Globus pallidus (tissue), 1 donor: ENCODE results near the gene PRKCZ.

ENCODE experiments used
- DNase-seq: peaks from one replicate; pipeline ENCODE4 v3.0.0-alpha.2; 2015; ENCODE audit warnings: low spot score

Gene PRKCZ

GRCh38 chr1:2061065-2061778 lies 11.0 kb downstream of the PRKCZ start:
- DNase-seq: no peak

GRCh38 chr1:2065699-2066098 lies 15.5 kb downstream of the PRKCZ start:
- no peak for DNase-seq

- no peak for DNase-seq
Measured at GRCh38 chr1:2067393-2067792, 17.2 kb downstream of the PRKCZ start.

- DNase-seq: no peak
Measured at GRCh38 chr1:2067981-2068380, 17.8 kb downstream of the PRKCZ start.

- no peak for DNase-seq
Measured at GRCh38 chr1:2068951-2069350, 18.7 kb downstream of the PRKCZ start.

GRCh38 chr1:2070016-2070415 lies 19.8 kb downstream of the PRKCZ start:
- no peak for DNase-seq

- no peak for DNase-seq
Measured at GRCh38 chr1:2070800-2071530, 20.8 kb downstream of the PRKCZ start.

- DNase-seq: no peak
Measured at GRCh38 chr1:2072109-2072806, 22.0 kb downstream of the PRKCZ start.

GRCh38 chr1:2072891-2073290 lies 22.7 kb downstream of the PRKCZ start:
- DNase-seq: no peak

- DNase-seq: peak; percentile 88
Measured at GRCh38 chr1:2073382-2074230, 23.4 kb downstream of the PRKCZ start.

- DNase-seq: no peak
Measured at GRCh38 chr1:2074396-2074795, 24.2 kb downstream of the PRKCZ start.

- DNase-seq: no peak
Measured at GRCh38 chr1:2074944-2075740, 24.9 kb downstream of the PRKCZ start.

GRCh38 chr1:2076826-2077225 lies 26.6 kb downstream of the PRKCZ start:
- DNase-seq: no peak

- no peak for DNase-seq
Measured at GRCh38 chr1:2078170-2078569, 28.0 kb downstream of the PRKCZ start.

GRCh38 chr1:2079396-2080085 lies 29.3 kb downstream of the PRKCZ start:
- no peak for DNase-seq

- DNase-seq: no peak
Measured at GRCh38 chr1:2080140-2080539, 29.9 kb downstream of the PRKCZ start.

- DNase-seq: no peak
Measured at GRCh38 chr1:2080884-2081283, 30.7 kb downstream of the PRKCZ start.

GRCh38 chr1:2081326-2081885 lies 31.2 kb downstream of the PRKCZ start:
- DNase-seq: no peak

- DNase-seq: no peak
Measured at GRCh38 chr1:2082064-2082463, 31.9 kb downstream of the PRKCZ start.

GRCh38 chr1:2083666-2084065 lies 33.5 kb downstream of the PRKCZ start:
- DNase-seq: no peak
